Activated T-cell treated with anti-CD3 and anti-CD28 coated beads, Interleukin-2, amount 50 U/mL, for 24 hours (primary cell): Measurements from ENCODE around the gene C19orf67.
A peak's percentile ranks its signal among the peaks of the same experiment; 100 is the strongest.

ENCODE experiments used
- DNase-seq: peaks from one replicate; pipeline ENCODE4 v3.0.0-alpha.2; 2020
- H3K27ac Mint-ChIP-seq: 2 replicates; pipeline ENCODE4 v1.8.0; 2020; ENCODE audit warnings: mild to moderate bottlenecking, mixed read lengths
- H3K27me3 Mint-ChIP-seq: 2 replicates; pipeline ENCODE4 v1.8.0; 2020; ENCODE audit warnings: mixed read lengths
- H3K36me3 Mint-ChIP-seq: 2 replicates; pipeline ENCODE4 v1.8.0; 2020; ENCODE audit warnings: low read depth, mixed read lengths
- H3K4me1 Mint-ChIP-seq: 2 replicates; pipeline ENCODE4 v1.8.0; 2020; ENCODE audit warnings: low read depth, mixed read lengths
- H3K4me3 Mint-ChIP-seq: 2 replicates; pipeline ENCODE4 v1.8.0; 2020; ENCODE audit warnings: mild to moderate bottlenecking, moderate library complexity, mixed read lengths
- H3K9me3 Mint-ChIP-seq: 2 replicates; pipeline ENCODE4 v1.8.0; 2020; ENCODE audit warnings: mixed read lengths

Gene C19orf67

DNA sequence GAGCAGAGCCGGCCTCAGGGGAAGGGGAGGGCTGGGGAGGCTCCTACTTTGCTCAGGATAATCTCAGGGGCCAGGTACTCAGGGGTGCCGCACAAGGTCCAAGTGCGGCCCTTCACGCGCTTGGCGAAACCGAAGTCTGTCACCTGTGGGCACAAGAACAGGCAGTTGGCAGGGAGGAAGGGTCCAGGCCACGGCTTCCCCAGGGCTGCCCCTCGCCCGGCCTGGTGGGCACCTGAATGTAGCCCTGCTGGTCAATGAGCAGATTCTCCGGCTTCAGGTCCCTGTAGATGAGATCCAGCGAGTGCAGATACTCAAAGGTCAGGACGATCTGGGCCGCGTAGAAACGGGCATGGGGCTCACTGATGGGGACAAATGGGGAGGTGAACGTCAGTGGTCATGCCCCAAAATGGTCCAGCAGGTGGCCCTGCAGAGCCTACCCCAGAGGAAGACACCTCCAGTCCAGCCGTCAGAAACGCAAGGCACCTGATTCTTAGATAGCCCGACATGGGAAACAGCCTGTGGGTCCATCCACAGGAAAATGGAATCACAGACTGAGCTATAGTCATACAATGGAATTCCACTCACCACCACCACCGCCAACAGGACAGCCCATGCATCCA, 12.1 kb upstream of the C19orf67 start:
- H3K4me3 Mint-ChIP-seq, result no peak overlapping the region
- H3K27ac Mint-ChIP-seq, result no peak overlapping the region
- peaks cover 9% of the 10 kb centered on the region for H3K9me3 Mint-ChIP-seq
- peaks cover 8% of the 10 kb centered on the region for H3K4me1 Mint-ChIP-seq
- no peaks in the 10 kb centered on the region for H3K27me3 Mint-ChIP-seq
- DNase-seq, result no peak
- peaks cover 46% of the 10 kb centered on the region for H3K36me3 Mint-ChIP-seq

- Mint-ChIP-seq H3K4me1 (peaks cover 16% of the 10 kb centered on the region), H3K27me3 (no peaks in the 10 kb centered on the region), H3K9me3 (peaks cover 9% of the 10 kb centered on the region), H3K36me3 (peaks cover 43% of the 10 kb centered on the region), H3K4me3 (no peak overlapping the region), H3K27ac (no peak overlapping the region)
- DNase-seq, result no peak
Observed at GRCh38 chr19:14096272-14096992, 10.8 kb upstream of the C19orf67 start.

- H3K4me3 Mint-ChIP-seq, result no peak overlapping the region
- peaks cover 17% of the 10 kb centered on the region for H3K4me1 Mint-ChIP-seq
- H3K27ac Mint-ChIP-seq, result no peak overlapping the region
- peaks cover 35% of the 10 kb centered on the region for H3K36me3 Mint-ChIP-seq
- no peaks in the 10 kb centered on the region for H3K27me3 Mint-ChIP-seq
- no peak for DNase-seq
- peaks cover 9% of the 10 kb centered on the region for H3K9me3 Mint-ChIP-seq
Observed at GRCh38 chr19:14094854-14095253, 9.3 kb upstream of the C19orf67 start.

GRCh38 chr19:14093117-14093823, 7.7 kb upstream of the C19orf67 start:
- Mint-ChIP-seq H3K27ac (no peak overlapping the region), H3K36me3 (peaks cover 47% of the 10 kb centered on the region), H3K9me3 (peaks cover 9% of the 10 kb centered on the region), H3K27me3 (no peaks in the 10 kb centered on the region), H3K4me1 (peaks cover 27% of the 10 kb centered on the region), H3K4me3 (peak overlapping the region; percentile 27)
- no peak for DNase-seq

GRCh38 chr19:14091813-14092462, 6.4 kb upstream of the C19orf67 start:
- no peak for DNase-seq
- Mint-ChIP-seq H3K27me3 (no peaks in the 10 kb centered on the region), H3K4me1 (peaks cover 30% of the 10 kb centered on the region), H3K9me3 (peaks cover 9% of the 10 kb centered on the region), H3K36me3 (peaks cover 46% of the 10 kb centered on the region), H3K4me3 (peak overlapping the region; percentile 92), H3K27ac (peak overlapping the region; percentile 98)

DNA sequence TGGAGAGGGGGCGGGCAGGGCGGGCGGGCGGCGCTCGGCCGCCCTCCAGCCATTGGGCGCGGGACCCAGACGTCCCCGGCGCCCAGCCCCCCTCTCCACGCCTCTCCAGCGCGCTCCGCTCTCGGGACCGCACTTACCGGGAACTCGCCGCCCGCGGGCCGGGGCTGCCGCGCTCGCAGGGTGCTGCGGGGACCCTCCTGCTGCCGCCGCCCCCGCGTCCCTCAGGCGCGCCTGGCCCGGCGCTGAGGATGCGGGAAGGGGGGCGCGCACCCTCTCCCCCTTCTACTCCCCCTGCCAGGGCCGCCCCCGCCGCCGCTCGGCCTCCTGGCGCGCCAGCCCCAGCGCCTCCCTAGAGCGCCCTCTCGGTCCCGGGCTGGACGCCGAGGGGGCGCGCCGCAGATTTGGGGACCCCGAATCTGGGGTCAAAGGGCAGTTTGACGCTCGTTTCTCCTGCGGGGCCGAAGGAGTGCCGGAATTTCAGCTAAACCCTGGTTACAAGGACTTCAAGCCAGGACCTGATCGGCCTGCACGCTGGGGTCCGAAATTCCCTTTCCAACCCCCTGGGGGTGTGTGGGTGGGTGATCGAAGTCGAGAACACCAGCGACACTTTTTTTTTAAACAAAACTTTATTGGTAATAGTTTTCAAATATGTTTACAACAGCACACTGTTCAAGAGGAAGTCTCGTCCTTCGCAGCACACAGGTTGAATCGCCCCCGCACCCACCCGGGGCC, 5.7 kb upstream of the C19orf67 start:
- Mint-ChIP-seq H3K4me3 (peak overlapping the region; percentile 92), H3K9me3 (peaks cover 9% of the 10 kb centered on the region), H3K4me1 (peaks cover 30% of the 10 kb centered on the region), H3K36me3 (peaks cover 46% of the 10 kb centered on the region), H3K27ac (peak overlapping the region; percentile 98), H3K27me3 (no peaks in the 10 kb centered on the region)
- peak; percentile 87 for DNase-seq

GRCh38 chr19:14090509-14091080, 5.0 kb upstream of the C19orf67 start, which contains the start of gene SAMD1:
Gene SAMD1 (minus strand): TSS chr19:14090751.
- Mint-ChIP-seq H3K4me3 (peak within 1 kb of the TSS; percentile 92), H3K27ac (peak within 1 kb of the TSS; percentile 98), H3K4me1 (peaks cover 30% of the 10 kb centered on the region), H3K36me3 (peaks cover 46% of the 10 kb centered on the region), H3K27me3 (no peaks in the 10 kb centered on the region), H3K9me3 (peaks cover 9% of the 10 kb centered on the region)
- DNase-seq, result peak; percentile 85

DNA sequence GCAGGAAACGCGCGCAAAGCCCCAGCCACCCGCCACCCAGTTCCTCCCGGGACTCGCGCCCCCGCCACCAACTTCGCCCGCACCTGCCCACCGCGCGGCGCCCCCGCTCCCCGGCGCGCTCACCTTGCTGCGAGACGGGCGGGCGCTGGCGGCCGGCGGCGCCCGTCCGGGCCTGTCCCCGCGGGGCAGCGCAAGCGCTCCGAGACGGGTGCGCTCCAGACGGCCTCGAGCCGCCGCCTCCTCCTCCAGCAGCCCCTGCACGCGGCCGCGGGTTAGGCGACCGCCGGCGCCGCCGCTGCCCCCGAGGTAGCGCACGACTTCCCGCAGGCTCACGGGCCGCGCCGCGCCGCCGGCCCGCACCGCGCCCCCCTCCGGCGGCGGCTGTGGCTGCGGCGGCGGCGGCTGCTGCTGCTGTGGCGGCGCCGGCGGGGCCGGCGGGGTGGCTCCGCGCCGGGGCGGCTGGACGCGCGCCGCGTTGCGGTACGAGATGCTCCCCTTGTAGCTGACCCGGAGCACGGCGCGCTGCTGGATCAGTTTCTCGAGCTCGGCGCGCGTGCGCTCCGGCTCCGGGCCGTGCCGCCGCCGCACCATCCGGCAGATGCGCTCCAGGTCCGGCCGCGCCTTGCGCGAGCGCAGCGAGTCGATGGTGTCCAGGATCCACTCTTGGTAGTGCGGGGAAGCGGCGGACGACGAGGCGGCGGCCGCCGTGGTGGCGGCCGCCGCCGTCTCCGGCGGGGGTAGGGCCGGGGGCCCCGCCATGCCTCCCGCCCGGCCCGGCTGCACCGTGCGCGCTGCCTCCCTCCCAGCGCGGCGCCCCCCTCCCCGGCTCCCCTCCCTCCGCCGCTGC, 4.3 kb upstream of the C19orf67 start:
- peak overlapping the region; percentile 80 for H3K4me3 Mint-ChIP-seq
- peaks cover 9% of the 10 kb centered on the region for H3K9me3 Mint-ChIP-seq
- peak; percentile 75 for DNase-seq
- H3K27me3 Mint-ChIP-seq, result no peaks in the 10 kb centered on the region
- H3K36me3 Mint-ChIP-seq, result peaks cover 48% of the 10 kb centered on the region
- H3K4me1 Mint-ChIP-seq, result peaks cover 30% of the 10 kb centered on the region
- peak overlapping the region; percentile 76 for H3K27ac Mint-ChIP-seq

GRCh38 chr19:14089412-14089661, 3.8 kb upstream of the C19orf67 start:
- Mint-ChIP-seq H3K27me3 (no peaks in the 10 kb centered on the region), H3K9me3 (peaks cover 9% of the 10 kb centered on the region), H3K36me3 (peaks cover 48% of the 10 kb centered on the region), H3K4me3 (peak overlapping the region; percentile 77), H3K4me1 (peaks cover 26% of the 10 kb centered on the region), H3K27ac (peak overlapping the region; percentile 76)
- no peak for DNase-seq

DNA sequence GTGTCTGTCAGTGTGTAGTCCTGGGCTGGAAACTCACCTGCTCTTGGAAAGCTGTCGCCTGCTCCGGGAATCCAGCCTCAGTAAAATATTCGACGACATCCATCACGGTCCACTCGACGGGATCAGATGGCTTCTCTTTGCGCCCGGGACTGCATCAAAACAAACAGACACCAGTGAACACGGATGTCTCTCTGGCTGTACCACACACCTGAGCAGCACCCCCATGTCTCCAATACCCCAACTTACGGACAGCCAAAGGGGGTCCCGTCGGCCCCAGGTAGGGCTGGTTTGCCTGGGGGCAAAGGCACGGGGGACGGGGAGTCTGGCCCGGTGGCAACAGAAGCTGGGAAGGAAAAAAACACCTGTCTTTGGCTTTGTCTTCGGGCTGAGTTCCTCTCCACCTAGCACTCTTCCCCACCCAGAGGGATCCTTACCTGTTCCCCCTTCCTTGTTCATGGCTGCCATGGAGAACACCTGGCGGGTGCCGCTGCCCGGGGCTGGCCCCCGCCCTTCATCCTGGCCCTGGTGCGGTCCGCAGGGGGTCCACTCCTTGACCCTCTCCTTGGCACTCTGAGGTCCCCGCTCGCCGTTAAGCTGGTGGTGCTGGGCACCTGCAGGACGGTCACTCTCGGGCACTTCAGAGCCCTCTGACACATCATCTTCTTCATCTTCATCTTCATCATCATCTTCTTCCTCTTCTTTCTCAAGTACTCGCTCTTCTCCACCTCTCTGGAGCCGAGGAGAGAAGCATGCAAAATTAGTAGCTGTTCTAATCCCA, 3.2 kb upstream of the C19orf67 start:
- H3K36me3 Mint-ChIP-seq, result peaks cover 48% of the 10 kb centered on the region
- H3K27me3 Mint-ChIP-seq, result no peaks in the 10 kb centered on the region
- H3K4me3 Mint-ChIP-seq, result peak overlapping the region; percentile 77
- peaks cover 26% of the 10 kb centered on the region for H3K4me1 Mint-ChIP-seq
- H3K9me3 Mint-ChIP-seq, result peaks cover 9% of the 10 kb centered on the region
- DNase-seq, result no peak
- H3K27ac Mint-ChIP-seq, result peak overlapping the region; percentile 76

DNA sequence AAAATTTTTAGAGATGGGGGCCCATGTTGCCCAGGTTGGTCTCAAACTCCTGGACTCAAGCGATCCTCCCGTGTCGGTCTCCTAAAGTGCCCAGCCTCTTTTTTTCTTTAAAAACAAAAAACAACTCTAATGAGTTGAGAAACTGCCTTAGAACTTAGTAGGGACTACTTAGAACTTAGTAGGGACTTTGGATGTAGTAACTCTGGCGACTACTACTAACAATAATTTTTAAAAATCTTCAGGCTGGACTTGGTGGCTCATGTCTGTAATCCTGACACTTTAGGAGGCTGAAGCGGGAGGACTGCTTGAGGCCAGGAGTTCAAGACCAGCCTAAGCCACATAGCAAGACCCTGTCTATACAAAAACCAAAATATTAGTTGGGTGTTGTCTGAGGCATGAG, 515 bp upstream of the C19orf67 start:
- no peak overlapping the region for H3K4me3 Mint-ChIP-seq
- H3K36me3 Mint-ChIP-seq, result peaks cover 36% of the 10 kb centered on the region
- H3K27me3 Mint-ChIP-seq, result no peaks in the 10 kb centered on the region
- H3K4me1 Mint-ChIP-seq, result peaks cover 25% of the 10 kb centered on the region
- no peak for DNase-seq
- H3K9me3 Mint-ChIP-seq, result no peaks in the 10 kb centered on the region
- peak overlapping the region; percentile 14 for H3K27ac Mint-ChIP-seq

DNA sequence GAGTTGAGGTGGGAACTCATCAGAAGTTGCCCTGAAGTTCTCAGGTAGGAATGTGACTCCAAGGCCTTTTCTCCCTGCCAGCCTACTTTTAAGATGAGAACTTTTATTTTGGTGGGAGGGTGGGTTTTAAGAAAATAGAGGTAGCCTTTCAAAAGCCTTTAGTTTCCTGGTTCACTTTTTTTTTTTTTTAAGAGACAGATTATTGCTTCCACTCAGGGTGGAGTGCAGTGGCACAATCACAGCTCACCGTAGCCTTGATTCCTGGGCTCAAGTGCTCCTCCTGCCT, 3.0 kb downstream of the C19orf67 start:
- H3K27ac Mint-ChIP-seq, result no peak overlapping the region
- no peaks in the 10 kb centered on the region for H3K27me3 Mint-ChIP-seq
- peaks cover 19% of the 10 kb centered on the region for H3K36me3 Mint-ChIP-seq
- peak overlapping the region; percentile 5 for H3K4me3 Mint-ChIP-seq
- no peak for DNase-seq
- H3K9me3 Mint-ChIP-seq, result no peaks in the 10 kb centered on the region
- peaks cover 19% of the 10 kb centered on the region for H3K4me1 Mint-ChIP-seq
